ENCODE results near the gene RNF144A.
A peak's percentile ranks its signal among the peaks of the same experiment; 100 is the strongest.
"Not testable (repeated sequence)": the region's sequence is repeated elsewhere in the genome, so short reads cannot be mapped to it uniquely, and the experiment has no call there.

RNF144A gene

GRCh38 chr2:6973895-6974545 is 56.8 kb downstream of the RNF144A start:
- DNase-seq, result no peak

DNA sequence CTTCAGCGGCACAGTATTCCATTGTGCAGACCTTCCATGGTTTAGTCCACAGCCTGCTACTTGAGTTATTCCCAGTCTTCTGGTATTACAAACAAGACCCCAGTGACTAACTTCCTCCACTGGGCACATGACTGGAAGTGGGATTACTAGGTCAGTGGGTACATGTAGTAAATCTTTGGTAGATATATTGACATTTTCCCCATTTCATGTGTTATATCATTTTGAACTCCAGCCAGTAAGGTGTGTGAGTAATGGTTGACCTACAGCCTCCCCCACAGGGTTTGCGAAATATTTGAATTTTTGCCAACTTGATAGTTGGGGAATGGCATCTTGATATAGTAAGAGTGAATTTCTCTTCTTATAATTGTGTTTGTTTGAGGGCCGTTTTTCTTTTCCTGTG is 58.8 kb downstream of the RNF144A start:
- no peak for DNase-seq

DNA sequence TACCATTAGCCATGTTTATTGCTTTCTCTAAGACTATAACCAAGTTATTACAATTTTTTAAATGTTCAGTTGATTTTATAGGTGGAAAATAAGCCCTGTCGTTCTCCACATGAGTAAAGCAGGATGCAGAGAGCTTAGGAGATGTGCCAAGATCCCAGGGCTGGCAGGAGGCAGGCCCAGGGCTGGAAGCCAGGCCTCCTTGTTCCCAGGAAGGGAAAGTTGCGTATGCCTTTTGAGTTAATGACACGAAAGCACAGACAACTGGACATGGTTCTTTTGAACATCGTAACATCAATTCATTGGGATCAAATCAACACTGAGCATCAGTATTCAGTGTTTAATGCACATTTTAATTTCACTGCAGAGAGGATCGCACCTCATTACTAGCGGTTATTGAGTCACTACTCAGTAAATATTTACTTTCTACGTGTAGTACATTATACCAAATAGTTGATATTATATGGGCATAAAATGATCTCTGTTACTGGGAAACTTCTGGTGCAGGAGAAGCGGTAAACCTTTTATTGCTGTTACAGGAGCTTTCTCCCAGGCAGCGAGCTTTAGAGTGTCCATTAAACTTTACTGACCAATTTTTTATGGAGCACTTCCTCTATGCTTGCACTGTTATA is 60.0 kb downstream of the RNF144A start:
- DNase-seq, result no peak

DNA sequence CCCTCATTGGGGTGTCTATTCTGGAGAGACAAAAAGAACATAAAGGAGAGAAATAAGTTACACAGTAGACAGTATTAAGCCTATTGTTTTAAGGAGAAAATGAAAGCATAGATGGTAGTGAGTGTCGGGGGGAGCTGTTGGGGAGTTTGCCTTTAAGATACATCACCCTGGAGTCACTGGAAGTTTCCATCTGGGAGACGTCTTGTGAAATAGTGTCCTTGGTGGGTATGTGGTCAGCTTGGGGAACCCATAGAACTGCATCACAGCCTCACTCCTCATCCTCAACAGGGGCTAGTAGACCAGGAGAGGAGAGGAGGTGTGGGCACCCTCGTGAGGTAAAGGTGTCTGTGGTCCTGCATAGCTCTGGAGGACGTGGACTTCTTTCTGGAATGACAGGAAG is 60.6 kb downstream of the RNF144A start:
- DNase-seq, result no peak

- no peak for DNase-seq
These were observed 61.8 kb downstream of the RNF144A start for GRCh38 chr2:6978991-6979390.

GRCh38 chr2:6982449-6982848 is 65.2 kb downstream of the RNF144A start:
- DNase-seq, result no peak

- no peak for DNase-seq
These were observed 65.8 kb downstream of the RNF144A start for GRCh38 chr2:6982934-6983589.

DNA sequence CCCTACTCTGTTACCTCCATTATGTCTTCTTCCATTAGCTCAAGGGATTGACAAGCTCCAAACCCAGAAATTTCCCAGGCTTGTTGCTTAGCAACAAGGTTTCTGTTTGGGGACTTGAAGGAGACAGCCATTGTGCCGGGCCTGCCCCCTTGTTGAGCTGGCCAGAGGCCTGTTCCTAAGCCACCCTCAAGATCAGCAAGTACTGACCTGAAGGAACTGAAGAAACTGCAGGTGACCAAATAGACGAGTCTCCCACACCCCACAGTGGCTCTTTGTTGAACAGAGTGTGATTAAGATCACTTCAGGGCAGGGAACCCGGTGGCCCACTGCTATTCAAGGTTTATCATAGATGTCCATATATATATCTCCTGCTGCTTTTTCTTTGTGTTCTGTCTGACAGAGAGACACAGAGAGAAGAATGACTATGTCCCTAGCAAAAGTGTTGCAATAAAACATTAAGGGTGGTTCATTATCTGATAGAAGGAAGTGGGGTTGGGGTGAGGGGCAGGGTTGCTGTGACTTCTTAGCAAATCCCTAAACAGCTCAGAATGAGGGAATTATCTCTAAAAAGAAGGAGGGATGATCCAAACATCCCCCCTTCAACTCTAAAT is 69.2 kb downstream of the RNF144A start:
- DNase-seq, result no peak

GRCh38 chr2:6986912-6987361 is 69.7 kb downstream of the RNF144A start:
- no peak for DNase-seq

DNA sequence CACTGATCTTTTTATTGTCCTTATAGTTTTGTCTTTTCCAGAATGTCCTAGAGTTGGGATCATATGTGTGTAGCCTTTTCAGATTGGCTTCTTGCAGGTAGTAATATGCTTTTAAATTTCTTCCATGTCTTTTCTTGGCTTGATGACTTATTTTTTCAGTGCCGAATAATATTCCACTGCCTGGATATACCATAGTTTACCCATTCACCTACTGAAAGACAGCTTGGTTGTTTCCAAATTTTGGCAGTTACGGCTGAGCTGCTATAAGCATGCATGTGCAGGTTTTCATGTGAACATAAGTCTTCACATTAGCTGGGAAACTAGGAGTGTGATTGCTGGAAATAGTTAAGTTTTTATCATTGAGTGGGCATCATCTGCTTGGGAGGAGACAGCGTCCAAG is 73.7 kb downstream of the RNF144A start:
- no peak for DNase-seq

- DNase-seq, result no peak
These were observed 75.6 kb downstream of the RNF144A start for GRCh38 chr2:6992794-6993228.

DNA sequence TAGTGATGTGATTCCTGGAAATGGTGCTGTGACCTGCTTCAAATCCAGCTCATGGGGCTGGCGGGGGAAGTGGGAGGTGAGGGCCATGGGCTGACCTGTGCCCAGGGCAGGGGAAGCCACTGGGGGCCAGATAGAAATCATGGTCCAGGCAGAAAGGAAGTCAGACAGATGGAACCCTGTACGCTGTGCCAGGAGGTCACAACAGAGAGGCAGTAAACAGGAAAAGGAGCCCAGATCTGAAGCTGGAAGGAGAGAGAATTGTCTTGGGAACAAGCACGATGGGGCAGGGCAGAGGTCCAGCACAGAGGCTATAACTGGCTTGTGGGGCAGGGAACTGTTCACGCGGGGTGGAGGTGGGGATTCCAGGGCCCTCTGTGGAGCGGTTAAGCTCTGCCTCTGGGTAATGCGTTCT is 76.0 kb downstream of the RNF144A start:
- no peak for DNase-seq

- DNase-seq, result no peak
These were observed 76.7 kb downstream of the RNF144A start for GRCh38 chr2:6993936-6994335.

GRCh38 chr2:6994536-6995128 is 77.4 kb downstream of the RNF144A start:
- DNase-seq, result no peak

DNA sequence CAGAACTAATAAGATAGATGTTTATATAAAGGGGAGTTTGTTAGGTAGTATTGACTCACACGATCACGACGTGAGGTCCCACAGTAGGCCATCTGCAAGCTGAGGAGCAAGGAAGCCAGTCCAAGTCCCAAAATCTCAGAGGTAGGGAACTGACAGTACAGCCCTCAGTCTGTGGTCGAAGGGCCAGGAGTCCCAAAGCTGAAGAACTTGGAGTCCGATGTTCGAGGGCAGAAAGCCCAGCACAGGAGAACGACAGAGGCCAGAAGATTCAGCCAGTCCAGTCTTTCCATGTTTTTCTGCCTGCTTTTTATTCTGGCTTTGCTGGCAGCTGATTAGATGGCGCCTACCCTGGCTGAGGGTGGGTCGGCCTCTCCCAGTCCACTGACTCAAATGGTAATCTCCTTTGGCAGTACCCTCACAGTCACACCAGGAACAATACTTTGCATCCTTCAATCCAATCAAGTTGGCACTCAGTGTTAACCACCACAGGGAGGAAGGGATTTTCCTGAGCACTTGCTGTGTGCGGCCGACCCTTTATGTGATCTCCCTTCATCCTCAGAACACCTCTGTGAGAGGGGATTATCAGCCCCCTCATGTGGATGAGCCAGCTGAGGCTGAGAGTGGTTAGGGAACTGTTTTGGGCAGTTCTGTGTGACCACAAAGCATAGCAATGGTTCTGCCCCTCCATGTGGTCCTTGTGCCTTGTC is 78.3 kb downstream of the RNF144A start:
- DNase-seq, result no peak

- no peak for DNase-seq
These were observed 82.1 kb downstream of the RNF144A start for GRCh38 chr2:6999211-6999877.

DNA sequence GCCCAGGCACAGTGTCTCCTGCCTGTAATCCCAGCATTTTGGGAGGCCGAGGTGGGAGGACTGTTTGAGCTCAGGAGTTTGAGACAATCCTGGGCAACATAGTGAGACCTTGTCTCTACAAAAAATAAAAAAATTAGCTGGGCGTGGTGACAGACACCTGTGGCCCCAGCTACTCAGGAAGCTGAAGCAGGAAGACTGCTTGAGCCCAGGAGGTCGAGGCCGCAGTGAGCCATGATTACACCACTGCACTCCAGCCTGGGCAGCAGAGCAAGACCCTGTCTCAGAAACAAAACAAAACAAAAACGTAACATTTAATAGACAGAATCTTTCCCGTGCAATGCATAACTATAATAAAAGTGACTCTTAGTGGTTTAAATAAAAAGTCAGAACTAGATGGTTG is 84.2 kb downstream of the RNF144A start:
- DNase-seq, result not testable (repeated sequence)

GRCh38 chr2:7003895-7004294 is 86.7 kb downstream of the RNF144A start:
- DNase-seq, result no peak

DNA sequence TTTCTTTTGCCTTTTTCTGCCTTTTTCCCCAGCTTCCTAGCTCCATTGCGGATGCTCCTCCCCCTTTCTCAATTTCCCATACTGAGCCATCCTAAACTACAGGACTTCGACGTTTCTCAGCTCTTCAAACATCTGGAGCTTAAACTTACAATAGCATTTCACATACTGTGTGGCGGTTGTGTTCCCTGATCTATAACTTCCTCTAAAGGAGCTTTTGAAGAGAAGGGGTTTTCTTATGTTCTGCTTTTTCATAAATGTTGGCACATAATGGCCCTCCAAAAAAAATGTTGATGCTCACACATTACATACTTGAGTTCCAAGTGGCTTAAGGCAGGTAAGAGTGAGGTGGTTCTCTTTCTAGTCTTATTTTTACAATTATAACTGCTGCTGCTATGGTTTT is 87.4 kb downstream of the RNF144A start:
- DNase-seq, result no peak

DNA sequence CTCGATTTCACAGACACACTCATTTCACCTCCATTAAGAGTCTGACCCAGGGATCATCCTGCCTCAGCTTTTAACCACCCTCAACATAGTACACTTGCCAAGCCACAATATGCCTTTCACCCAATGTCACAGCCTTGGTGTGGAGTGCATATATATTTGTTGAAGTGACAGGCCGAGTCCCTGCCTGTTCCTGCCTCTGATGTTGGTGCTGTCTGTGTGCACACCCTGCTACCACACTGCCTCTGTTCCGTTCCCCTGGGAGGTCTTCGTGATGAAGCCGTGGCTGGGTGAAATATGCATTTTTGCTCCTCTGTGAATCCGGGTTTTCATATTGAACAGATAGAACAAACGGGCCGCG is 90.3 kb downstream of the RNF144A start:
- DNase-seq, result no peak

DNA sequence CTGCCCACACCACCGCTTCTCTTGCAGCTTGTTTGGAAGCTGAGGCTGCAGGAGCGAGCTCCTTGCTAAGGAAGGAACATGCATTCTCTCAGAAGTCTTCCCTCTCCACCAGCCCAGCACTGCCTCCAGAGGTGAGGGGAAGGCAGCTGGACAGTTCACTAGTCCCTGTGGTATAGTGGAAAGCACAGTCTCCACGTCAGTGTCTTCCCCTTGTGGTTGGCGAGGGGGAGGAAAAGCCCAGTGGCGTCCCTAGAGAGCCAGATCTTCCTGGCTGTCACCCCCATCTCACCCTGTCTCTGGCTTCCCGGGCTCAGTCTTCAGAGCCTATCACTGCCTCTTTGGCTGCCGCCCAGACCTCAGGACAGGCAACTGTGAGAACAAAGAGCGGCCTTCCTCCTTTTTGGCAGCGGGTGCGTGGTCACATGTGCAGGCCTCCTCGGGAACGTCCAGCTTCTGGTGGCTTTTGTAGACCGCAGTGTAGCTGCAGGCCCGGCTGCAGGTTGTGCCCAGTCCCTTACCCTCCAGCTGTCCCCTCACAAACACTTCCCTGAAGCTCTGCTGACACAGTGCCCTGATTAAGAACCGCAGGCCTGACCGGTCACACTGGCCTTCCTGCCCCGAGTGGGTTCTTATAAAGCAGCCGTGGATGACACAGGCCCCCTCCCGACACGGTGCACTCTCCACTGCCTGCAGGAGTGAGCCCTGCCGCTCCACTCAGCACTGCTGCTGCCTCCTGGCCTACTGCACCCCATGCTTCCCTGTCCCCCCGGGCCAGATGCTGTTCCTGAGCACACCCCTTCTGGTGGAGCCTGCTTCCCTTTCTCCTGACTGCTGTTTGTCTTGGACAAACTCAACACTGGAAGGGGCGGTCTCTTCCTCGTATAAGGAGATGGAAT is 90.9 kb downstream of the RNF144A start:
- DNase-seq, result peak in 1 of 2 donors; percentile 37

Measured in CD4-positive, alpha-beta T cell treated with Interleukin-4 for 1 hour (primary cell).